ENCODE results near the gene BFSP1. TPM values are rescaled to one million over a fixed set of nuclear protein-coding genes. Genes with fewer than 3 reads are reported as not detected.

BFSP1 gene
- total RNA-seq, 1 donor from 2014 or later = 4.2 TPM

DNA sequence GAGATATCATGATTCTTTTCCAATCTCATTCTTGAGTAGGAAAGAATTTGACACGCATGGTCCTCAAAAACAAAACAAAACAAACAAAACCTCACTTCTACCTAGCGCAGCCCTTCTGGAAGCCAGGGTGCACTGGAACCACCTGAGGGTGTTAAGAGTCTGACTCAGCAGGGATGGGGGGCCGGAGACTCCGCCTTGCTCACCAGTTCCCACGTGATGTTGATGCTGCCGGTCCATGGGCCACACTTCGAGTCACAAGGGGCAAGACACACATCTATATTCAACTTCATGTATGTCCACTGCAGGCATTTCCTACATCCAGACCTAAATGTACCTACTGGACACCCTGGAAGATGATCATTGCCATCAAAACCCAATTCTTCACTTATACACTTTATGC lies 30.4 kb downstream of the BFSP1 start:
- no peak for TF ChIP-seq EZH2 (IDR thresholded peaks at IDR 0.05; ENCODE audit: insufficient read depth, low read length)
- TF ChIP-seq, protein P1, sequence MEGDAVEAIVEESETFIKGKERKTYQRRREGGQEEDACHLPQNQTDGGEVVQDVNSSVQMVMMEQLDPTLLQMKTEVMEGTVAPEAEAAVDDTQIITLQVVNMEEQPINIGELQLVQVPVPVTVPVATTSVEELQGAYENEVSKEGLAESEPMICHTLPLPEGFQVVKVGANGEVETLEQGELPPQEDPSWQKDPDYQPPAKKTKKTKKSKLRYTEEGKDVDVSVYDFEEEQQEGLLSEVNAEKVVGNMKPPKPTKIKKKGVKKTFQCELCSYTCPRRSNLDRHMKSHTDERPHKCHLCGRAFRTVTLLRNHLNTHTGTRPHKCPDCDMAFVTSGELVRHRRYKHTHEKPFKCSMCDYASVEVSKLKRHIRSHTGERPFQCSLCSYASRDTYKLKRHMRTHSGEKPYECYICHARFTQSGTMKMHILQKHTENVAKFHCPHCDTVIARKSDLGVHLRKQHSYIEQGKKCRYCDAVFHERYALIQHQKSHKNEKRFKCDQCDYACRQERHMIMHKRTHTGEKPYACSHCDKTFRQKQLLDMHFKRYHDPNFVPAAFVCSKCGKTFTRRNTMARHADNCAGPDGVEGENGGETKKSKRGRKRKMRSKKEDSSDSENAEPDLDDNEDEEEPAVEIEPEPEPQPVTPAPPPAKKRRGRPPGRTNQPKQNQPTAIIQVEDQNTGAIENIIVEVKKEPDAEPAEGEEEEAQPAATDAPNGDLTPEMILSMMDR (IDR thresholded peaks at IDR 0.05; ENCODE audit: insufficient read depth, low read depth, low read length) = no peak
- no peak overlapping the region for H3K4me2 ChIP-seq (ENCODE audit: low read length)
- peaks cover 12% of the 10 kb centered on the region for H3K4me1 Mint-ChIP-seq (ENCODE audit: low read depth, unreplicated experiment)
- H3K27ac Mint-ChIP-seq (ENCODE audit: unreplicated experiment) = no peak overlapping the region
- H3K9me3 ChIP-seq (ENCODE audit: insufficient read depth, low read depth, low read length) = no peaks in the 10 kb centered on the region
- DNase-seq (ENCODE audit: low read depth) (no peak), FAIRE-seq (no peak)
- no peaks in the 10 kb centered on the region for H3K36me3 Mint-ChIP-seq (ENCODE audit: low read depth, unreplicated experiment)
- no peak overlapping the region for H3K27ac ChIP-seq (ENCODE audit: low read depth, low read length)
- H3K4me3 ChIP-seq (ENCODE audit: insufficient read depth, low read depth, low read length) = no peak overlapping the region
- H3K4me3 Mint-ChIP-seq (ENCODE audit: unreplicated experiment) = no peak overlapping the region
- H3K79me2 ChIP-seq (ENCODE audit: insufficient read depth, low read length) = no peaks in the 10 kb centered on the region
- no peaks in the 10 kb centered on the region for H3K9me3 Mint-ChIP-seq (ENCODE audit: unreplicated experiment)
- H3K36me3 ChIP-seq (ENCODE audit: insufficient read depth, low read length) = no peaks in the 10 kb centered on the region
- H3K4me1 ChIP-seq (ENCODE audit: insufficient read depth, low read length) = peaks cover 14% of the 10 kb centered on the region
- peaks cover 7% of the 10 kb centered on the region for H3K27me3 ChIP-seq (ENCODE audit: insufficient read depth, low read length)
- no peaks in the 10 kb centered on the region for H4K20me1 ChIP-seq (ENCODE audit: insufficient read depth, low read length)
- no peak overlapping the region for H2AFZ ChIP-seq (ENCODE audit: low read depth, low read length)
- no peak overlapping the region for H3K9ac ChIP-seq (ENCODE audit: low read length)
- H3K27me3 Mint-ChIP-seq (ENCODE audit: low read depth, unreplicated experiment) = peaks cover 15% of the 10 kb centered on the region

DNA sequence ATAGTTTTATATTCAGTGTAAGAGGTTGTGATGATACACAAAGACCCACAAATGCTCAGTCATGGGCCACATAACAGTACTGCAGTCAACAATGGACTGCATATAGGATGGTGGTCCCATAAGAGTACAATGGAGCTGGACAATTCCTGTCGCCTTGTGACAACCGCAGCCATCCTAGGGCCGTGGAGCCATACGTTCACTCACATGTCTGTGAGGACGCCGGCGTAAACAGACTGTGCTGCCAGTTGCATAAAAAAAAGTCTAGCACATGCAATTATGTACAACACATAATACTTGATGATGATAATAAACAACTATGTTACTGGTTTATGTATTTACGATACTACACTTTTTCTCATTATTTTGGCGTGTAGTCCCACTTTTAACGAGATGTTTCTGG lies 30.9 kb downstream of the BFSP1 start:
- no peak for DNase-seq (ENCODE audit: low read depth)
- peaks cover 12% of the 10 kb centered on the region for H3K4me1 Mint-ChIP-seq (ENCODE audit: low read depth, unreplicated experiment)

DNA sequence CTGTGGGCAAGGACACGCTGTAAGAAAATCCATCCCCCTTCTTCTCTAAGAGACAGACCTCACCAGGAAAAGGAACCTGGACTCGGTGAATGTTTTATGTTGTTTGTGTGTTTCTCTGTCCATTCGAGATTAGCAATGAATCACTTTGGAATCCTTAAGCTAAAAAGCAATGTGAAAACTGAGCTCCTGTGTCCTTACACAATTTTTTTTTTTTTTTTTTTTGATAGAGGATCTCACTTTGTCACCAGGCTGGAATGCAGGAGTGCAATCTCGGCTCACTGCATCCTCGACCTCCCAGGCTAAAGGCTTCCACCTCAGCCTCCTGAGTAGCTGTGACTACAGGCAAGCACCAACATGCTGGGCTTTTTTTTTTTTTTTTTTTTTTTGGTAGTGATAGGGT lies 32.1 kb downstream of the BFSP1 start:
- peaks cover 7% of the 10 kb centered on the region for H3K4me1 ChIP-seq (ENCODE audit: insufficient read depth, low read length)
- TF ChIP-seq, protein P1 (IDR thresholded peaks at IDR 0.05; ENCODE audit: insufficient read depth, low read depth, low read length) = no peak
- no peak for TF ChIP-seq EZH2 (IDR thresholded peaks at IDR 0.05; ENCODE audit: insufficient read depth, low read length)
- no peak overlapping the region for H3K4me3 ChIP-seq (ENCODE audit: insufficient read depth, low read depth, low read length)
- Mint-ChIP-seq H3K4me1 (ENCODE audit: low read depth, unreplicated experiment) (peaks cover 12% of the 10 kb centered on the region), H3K9me3 (ENCODE audit: unreplicated experiment) (no peaks in the 10 kb centered on the region), H3K4me3 (ENCODE audit: unreplicated experiment) (no peak overlapping the region), H3K27ac (ENCODE audit: unreplicated experiment) (peak overlapping the region; percentile 13), H3K27me3 (ENCODE audit: low read depth, unreplicated experiment) (peaks cover 19% of the 10 kb centered on the region), H3K36me3 (ENCODE audit: low read depth, unreplicated experiment) (no peaks in the 10 kb centered on the region)
- no peaks in the 10 kb centered on the region for H3K9me3 ChIP-seq (ENCODE audit: insufficient read depth, low read depth, low read length)
- no peaks in the 10 kb centered on the region for H4K20me1 ChIP-seq (ENCODE audit: insufficient read depth, low read length)
- H3K4me2 ChIP-seq (ENCODE audit: low read length) = no peak overlapping the region
- no peak for FAIRE-seq
- no peaks in the 10 kb centered on the region for H3K79me2 ChIP-seq (ENCODE audit: insufficient read depth, low read length)
- peaks cover 7% of the 10 kb centered on the region for H3K27me3 ChIP-seq (ENCODE audit: insufficient read depth, low read length)
- H2AFZ ChIP-seq (ENCODE audit: low read depth, low read length) = no peak overlapping the region
- peak; percentile 22 for DNase-seq (ENCODE audit: low read depth)
- H3K36me3 ChIP-seq (ENCODE audit: insufficient read depth, low read length) = no peaks in the 10 kb centered on the region
- H3K9ac ChIP-seq (ENCODE audit: low read length) = no peak overlapping the region
- no peak overlapping the region for H3K27ac ChIP-seq (ENCODE audit: low read depth, low read length)

More for the DNA sequence above, 30.9 kb downstream of the BFSP1 start:
- Histone ChIP-seq H3K27ac (ENCODE audit: low read depth, low read length) (no peak overlapping the region), H3K4me1 (ENCODE audit: insufficient read depth, low read length) (peaks cover 9% of the 10 kb centered on the region), H3K36me3 (ENCODE audit: insufficient read depth, low read length) (no peaks in the 10 kb centered on the region), H3K27me3 (ENCODE audit: insufficient read depth, low read length) (peaks cover 7% of the 10 kb centered on the region), H3K9me3 (ENCODE audit: insufficient read depth, low read depth, low read length) (no peaks in the 10 kb centered on the region), H4K20me1 (ENCODE audit: insufficient read depth, low read length) (no peaks in the 10 kb centered on the region), H3K4me2 (ENCODE audit: low read length) (no peak overlapping the region), H3K9ac (ENCODE audit: low read length) (no peak overlapping the region), H3K4me3 (ENCODE audit: insufficient read depth, low read depth, low read length) (no peak overlapping the region), H2AFZ (ENCODE audit: low read depth, low read length) (no peak overlapping the region), H3K79me2 (ENCODE audit: insufficient read depth, low read length) (no peaks in the 10 kb centered on the region)
- H3K36me3 Mint-ChIP-seq (ENCODE audit: low read depth, unreplicated experiment) = no peaks in the 10 kb centered on the region
- H3K27me3 Mint-ChIP-seq (ENCODE audit: low read depth, unreplicated experiment) = peaks cover 15% of the 10 kb centered on the region
- H3K9me3 Mint-ChIP-seq (ENCODE audit: unreplicated experiment) = no peaks in the 10 kb centered on the region
- TF ChIP-seq, protein P1 (IDR thresholded peaks at IDR 0.05; ENCODE audit: insufficient read depth, low read depth, low read length) = no peak
- no peak for TF ChIP-seq EZH2 (IDR thresholded peaks at IDR 0.05; ENCODE audit: insufficient read depth, low read length)
- no peak for FAIRE-seq
- H3K27ac Mint-ChIP-seq (ENCODE audit: unreplicated experiment) = no peak overlapping the region
- no peak overlapping the region for H3K4me3 Mint-ChIP-seq (ENCODE audit: unreplicated experiment)

All from astrocyte (in vitro differentiated cells and primary cell).